ENCODE results near the gene COMMD4. TPM values are rescaled to one million over a fixed set of nuclear protein-coding genes. Genes with fewer than 3 reads are reported as not detected.

The COMMD4 gene
- total and polyA plus RNA-seq, 2 of the 4 experiments (the other 2 are of a cell fraction) = 91.2 to 133 TPM

DNA sequence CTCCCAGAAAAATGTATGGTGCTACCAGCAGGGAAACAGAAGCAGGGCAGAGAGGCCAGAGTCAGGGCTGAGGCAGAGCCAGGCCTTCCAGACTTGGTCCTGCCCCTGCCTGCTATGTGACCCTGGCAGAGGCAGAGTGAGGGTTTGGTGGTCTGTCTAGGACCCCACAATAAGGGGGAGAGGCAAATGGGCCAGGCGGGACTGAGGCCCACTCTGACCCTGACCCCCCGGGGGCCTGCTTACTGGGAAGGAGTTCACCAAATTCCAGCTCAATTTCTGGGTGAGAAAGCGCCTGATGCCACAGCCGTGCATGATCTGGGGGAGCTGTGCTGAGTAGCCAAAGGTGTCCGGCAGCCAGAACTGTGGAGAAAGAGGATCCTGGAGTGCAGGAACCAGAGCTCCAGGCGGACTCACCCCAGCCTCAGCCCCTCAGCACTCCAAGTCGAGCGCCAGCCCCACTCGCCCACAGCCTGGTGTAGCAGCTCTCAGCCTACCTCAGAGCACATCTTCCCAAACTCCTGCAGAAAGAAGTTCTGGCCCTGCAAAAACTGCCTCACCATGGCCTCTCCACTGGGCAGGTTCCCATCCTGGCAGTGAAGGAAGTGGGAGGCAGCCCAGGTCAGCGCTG is 25.6 kb downstream of the COMMD4 start:
- Histone ChIP-seq H3K18ac (ENCODE audit: low read depth, low read length) (no peak overlapping the region), H3K9ac (ENCODE audit: low read depth, low read length) (no peak overlapping the region), H2AFZ (replicated peaks; ENCODE audit: low read length, poor library complexity) (no peak overlapping the region), H2BK20ac (ENCODE audit: low read depth, low read length) (no peak overlapping the region), H3K27ac (ENCODE audit: insufficient read depth, low read length) (no peak overlapping the region), H3K79me1 (ENCODE audit: low read depth in 1 of 2, low read length in 2 of 2) (peaks cover 2 to 15% of the 10 kb centered on the region in 2 experiments; a peak in 2 of 4 replicates), H3K9me1 (ENCODE audit: insufficient read depth, low read length) (no peaks in the 10 kb centered on the region; the same call in 1 of the 2 replicates), H3K23ac (ENCODE audit: low read depth, low read length) (no peak overlapping the region), H3K56ac (ENCODE audit: extremely low read depth, insufficient read depth, low read length) (no peak overlapping the region), H2BK15ac (ENCODE audit: low read depth, low read length) (no peak overlapping the region), H3K4me1 (ENCODE audit: control insufficient read depth, insufficient read depth, low read length) (no peaks in the 10 kb centered on the region), H4K20me1 (ENCODE audit: insufficient read depth, low read length) (peaks cover 4% of the 10 kb centered on the region; the same call in 1 of the 2 replicates), H3K14ac (replicated peaks; ENCODE audit: low read depth, low read length) (no peak overlapping the region), H3K9me3 (ENCODE audit: control insufficient read depth, insufficient read depth, low read length) (no peaks in the 10 kb centered on the region), H2BK120ac (ENCODE audit: low read depth, low read length) (no peak overlapping the region), H3K36me3 (ENCODE audit: control insufficient read depth, insufficient read depth, low read length) (peaks cover 70% of the 10 kb centered on the region), H3K27me3 (ENCODE audit: control insufficient read depth, insufficient read depth, low read length) (no peaks in the 10 kb centered on the region), H3K4ac (ENCODE audit: low read depth, low read length) (no peak overlapping the region), H2BK5ac (ENCODE audit: low read depth, low read length, poor library complexity, severe bottlenecking) (no peak overlapping the region), H4K5ac (ENCODE audit: low read depth, low read length) (no peak overlapping the region), H2AK5ac (ENCODE audit: low read depth, low read length) (no peak overlapping the region), H3K4me2 (ENCODE audit: low read depth, low read length) (no peak overlapping the region), H2AK9ac (replicated peaks; ENCODE audit: low read depth, low read length, poor library complexity) (no peak overlapping the region), H4K91ac (ENCODE audit: insufficient read depth, low read depth, low read length) (no peak overlapping the region), H3K4me3 (ENCODE audit: insufficient read depth, low read depth, low read length) (no peak overlapping the region), H4K8ac (ENCODE audit: low read depth in 2 of 2, low read length in 2 of 2) (no peak overlapping the region)
- 96% methylated on average over 4 of the region's 10 CpGs; no CpG with 5 or more reads in 1 of the 2 experiments for WGBS, 2 experiments (ENCODE audit: extremely low coverage in 2 of 2, insufficient read length in 1 of 2)
- ATAC-seq (ENCODE audit: low read depth) (no peak), DNase-seq (no peak)
- ChIA-PET POLR2A (ENCODE audit: unreplicated experiment) (no interaction called here), CTCF (no interaction called here)
- BruUV-seq (replicated peaks) = no TSS peak
- intact Hi-C loops (cut with micrococcal nuclease) = no loop called here
- dilution Hi-C loops (cut with HindIII; ENCODE audit: low sequenced_read_pairs, unreplicated experiment) = no loop called here
- in situ Hi-C loops (cut with MboI; ENCODE audit: low sequenced_read_pairs) = no loop called here
- no peak for TF ChIP-seq CHD1 (IDR thresholded peaks at IDR 0.05; ENCODE audit: low read depth, low read length)
- no peak for TF ChIP-seq MAFK (IDR thresholded peaks at IDR 0.05; ENCODE audit: low read depth, low read length)
- no peak for TF ChIP-seq RCOR1 (IDR thresholded peaks at IDR 0.05; ENCODE audit: insufficient replicate concordance, low read length)
- no peak for TF ChIP-seq NFE2L2 (IDR thresholded peaks at IDR 0.05; ENCODE audit: low read depth, low read length)
- TF ChIP-seq, protein P1, sequence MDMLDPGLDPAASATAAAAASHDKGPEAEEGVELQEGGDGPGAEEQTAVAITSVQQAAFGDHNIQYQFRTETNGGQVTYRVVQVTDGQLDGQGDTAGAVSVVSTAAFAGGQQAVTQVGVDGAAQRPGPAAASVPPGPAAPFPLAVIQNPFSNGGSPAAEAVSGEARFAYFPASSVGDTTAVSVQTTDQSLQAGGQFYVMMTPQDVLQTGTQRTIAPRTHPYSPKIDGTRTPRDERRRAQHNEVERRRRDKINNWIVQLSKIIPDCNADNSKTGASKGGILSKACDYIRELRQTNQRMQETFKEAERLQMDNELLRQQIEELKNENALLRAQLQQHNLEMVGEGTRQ (IDR thresholded peaks at IDR 0.05; ENCODE audit: low read depth, low read length) = no peak
- TF ChIP-seq RFX5 (IDR thresholded peaks at IDR 0.05; ENCODE audit: low read depth, low read length) = no peak
- no peak for TF ChIP-seq RAD21 (IDR thresholded peaks at IDR 0.05; ENCODE audit: low read length)
- TF ChIP-seq BHLHE40 (IDR thresholded peaks at IDR 0.05; ENCODE audit: low read depth, low read length) = no peak
- TF ChIP-seq POLR2A (IDR thresholded peaks at IDR 0.05; ENCODE audit: low read depth, low read length) = no peak
- TF ChIP-seq FOS (IDR thresholded peaks at IDR 0.05; ENCODE audit: low read depth, low read length) = no peak
- no peak for TF ChIP-seq CEBPB (IDR thresholded peaks at IDR 0.05; ENCODE audit: low read depth, low read length)
- TF ChIP-seq SMC3 (IDR thresholded peaks at IDR 0.05; ENCODE audit: low read depth, low read length) = no peak
- TF ChIP-seq MAZ (IDR thresholded peaks at IDR 0.05; ENCODE audit: borderline replicate concordance, low read depth, low read length) = no peak
- TF ChIP-seq, protein P2, sequence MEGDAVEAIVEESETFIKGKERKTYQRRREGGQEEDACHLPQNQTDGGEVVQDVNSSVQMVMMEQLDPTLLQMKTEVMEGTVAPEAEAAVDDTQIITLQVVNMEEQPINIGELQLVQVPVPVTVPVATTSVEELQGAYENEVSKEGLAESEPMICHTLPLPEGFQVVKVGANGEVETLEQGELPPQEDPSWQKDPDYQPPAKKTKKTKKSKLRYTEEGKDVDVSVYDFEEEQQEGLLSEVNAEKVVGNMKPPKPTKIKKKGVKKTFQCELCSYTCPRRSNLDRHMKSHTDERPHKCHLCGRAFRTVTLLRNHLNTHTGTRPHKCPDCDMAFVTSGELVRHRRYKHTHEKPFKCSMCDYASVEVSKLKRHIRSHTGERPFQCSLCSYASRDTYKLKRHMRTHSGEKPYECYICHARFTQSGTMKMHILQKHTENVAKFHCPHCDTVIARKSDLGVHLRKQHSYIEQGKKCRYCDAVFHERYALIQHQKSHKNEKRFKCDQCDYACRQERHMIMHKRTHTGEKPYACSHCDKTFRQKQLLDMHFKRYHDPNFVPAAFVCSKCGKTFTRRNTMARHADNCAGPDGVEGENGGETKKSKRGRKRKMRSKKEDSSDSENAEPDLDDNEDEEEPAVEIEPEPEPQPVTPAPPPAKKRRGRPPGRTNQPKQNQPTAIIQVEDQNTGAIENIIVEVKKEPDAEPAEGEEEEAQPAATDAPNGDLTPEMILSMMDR (conservative IDR thresholded peaks at IDR 0.05; ENCODE audit: low read depth, low read length) = no peak
- no peak for TF ChIP-seq MXI1 (IDR thresholded peaks at IDR 0.05; ENCODE audit: borderline replicate concordance, low read depth, low read length)
- TF ChIP-seq, protein P3, sequence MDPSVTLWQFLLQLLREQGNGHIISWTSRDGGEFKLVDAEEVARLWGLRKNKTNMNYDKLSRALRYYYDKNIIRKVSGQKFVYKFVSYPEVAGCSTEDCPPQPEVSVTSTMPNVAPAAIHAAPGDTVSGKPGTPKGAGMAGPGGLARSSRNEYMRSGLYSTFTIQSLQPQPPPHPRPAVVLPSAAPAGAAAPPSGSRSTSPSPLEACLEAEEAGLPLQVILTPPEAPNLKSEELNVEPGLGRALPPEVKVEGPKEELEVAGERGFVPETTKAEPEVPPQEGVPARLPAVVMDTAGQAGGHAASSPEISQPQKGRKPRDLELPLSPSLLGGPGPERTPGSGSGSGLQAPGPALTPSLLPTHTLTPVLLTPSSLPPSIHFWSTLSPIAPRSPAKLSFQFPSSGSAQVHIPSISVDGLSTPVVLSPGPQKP (IDR thresholded peaks at IDR 0.05; ENCODE audit: borderline replicate concordance, low read depth, low read length) = no peak

Data from IMR-90 (cell line).